DND-41 (cell line): ENCODE measurements around the gene CHAT.

Source experiments
- CTCF ChIP-seq: IDR thresholded peaks from 2 replicates; pipeline ENCODE4 v1.5.1; 2012; ENCODE audit warnings: borderline replicate concordance, low read length, moderate library complexity, mild to moderate bottlenecking; ENCODE audit not compliant: poor library complexity, severe bottlenecking; ENCODE audit errors: extremely low read depth
- EZH2 ChIP-seq: IDR thresholded peaks from 3 replicates; pipeline ENCODE4 v1.6.1; 2012; ENCODE audit warnings: borderline replicate concordance, low read depth, mild to moderate bottlenecking, moderate library complexity, low read length, inconsistent platforms; ENCODE audit not compliant: severe bottlenecking

DNA sequence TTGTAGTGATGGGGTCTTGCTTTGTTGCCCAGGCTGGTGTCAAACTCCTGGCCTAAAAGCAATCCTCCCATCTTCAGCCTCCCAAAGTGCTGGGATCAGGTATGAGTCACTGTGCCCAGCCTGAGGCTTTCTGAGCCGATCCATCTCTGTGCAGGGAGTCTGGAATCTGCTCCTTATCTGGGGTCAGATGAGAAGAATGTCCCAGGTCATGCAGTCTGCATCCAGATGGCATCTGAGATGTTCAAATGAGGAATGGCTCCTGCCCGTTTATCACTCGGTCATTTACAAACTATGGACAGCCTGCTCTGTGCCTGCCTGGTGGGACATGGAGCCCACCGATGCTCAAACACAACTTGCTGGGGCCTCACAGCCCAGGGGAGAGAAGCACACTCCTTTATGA, 14.9 kb upstream of the CHAT start:
- no peak for TF ChIP-seq EZH2
- no peak for TF ChIP-seq CTCF
